K562 (cell line): Measurements from ENCODE around the gene ANAPC16. TPM values are rescaled to one million over a fixed set of nuclear protein-coding genes. Genes with fewer than 3 reads are reported as not detected.

ENCODE experiments used
- ADNP ChIP-seq: fragments of 200-800 bp; sonication (Bioruptor generic); IDR thresholded peaks from 2 replicates; pipeline ENCODE4 v1.6.1; 2016; ENCODE audit warnings: missing genetic modification characterization, missing compliant biosample characterization
- CCAR2 ChIP-seq: fragments of 200-400 bp; formaldehyde crosslinking; IDR thresholded peaks from 2 replicates; pipeline ENCODE4 v1.6.1; 2017; ENCODE audit warnings: mild to moderate bottlenecking, low read depth, low read length
- NEUROD1 ChIP-seq: fragments of 150-350 bp; IDR thresholded peaks from 2 replicates; pipeline ENCODE4 v1.6.1; 2014; ENCODE audit warnings: borderline replicate concordance, low read length, low read depth; ENCODE audit not compliant: partially characterized antibody
- PCBP1 ChIP-seq: fragments of 200-400 bp; formaldehyde crosslinking; IDR thresholded peaks from 2 replicates; pipeline ENCODE4 v1.6.1; 2018; ENCODE audit warnings: mild to moderate bottlenecking, low read depth, low read length; ENCODE audit not compliant: poor library complexity, severe bottlenecking
- RBM39 ChIP-seq: fragments of 200-400 bp; formaldehyde crosslinking; optimal IDR thresholded peaks from 2 replicates; pipeline ENCODE3; 2018; ENCODE audit warnings: low read depth, low read length
- RREB1 ChIP-seq: fragments of 250-450 bp; sonication (Bioruptor Pico); IDR thresholded peaks from 2 replicates; pipeline ENCODE4 v1.4.0; 2020
- THRAP3 ChIP-seq: fragments of 450-650 bp; IDR thresholded peaks from 2 replicates; pipeline ENCODE4 v1.6.1; 2016; ENCODE audit warnings: mild to moderate bottlenecking, inconsistent platforms, borderline replicate concordance
- ZC3H4 ChIP-seq: sonication (generic); formaldehyde crosslinking; IDR thresholded peaks from 2 replicates; pipeline ENCODE4 v1.9.0; 2021; ENCODE audit warnings: missing genetic modification reagents, borderline replicate concordance
- ZNF384 ChIP-seq: IDR thresholded peaks from 2 replicates; pipeline ENCODE4 v1.6.1; 2012; ENCODE audit warnings: low read depth, low read length, improper control_type of control experiment
- polyA plus RNA-seq, 8 experiments: library from polyadenylated mRNA; depleted of rRNA in 4 of 8; stranded (reverse) in 5 of 8; unstranded in 3 of 8; fragments of >200 nt; fragmentation: Nextera tagmentation in 2 of 8; fragmentation: Illumina TruSeq in 1 of 8; extraction: Ambion mirVana in 2 of 8; extraction: Trizol in 1 of 8; gene quantifications; 2 replicates each; pipeline versions ENCODE4 v1.2.1 to v1.2.3, GENCODE V29; 2011 to 2014; ENCODE audit warnings: inconsistent platforms in 1 of 8, missing spikeins in 1 of 8
- total RNA-seq, 7 experiments: library from RNA; depleted of rRNA in 6 of 7; stranded (reverse); fragments of >200 nt in 6 of 7; fragmentation: Illumina TruSeq in 2 of 7; extraction: Trizol in 2 of 7; gene quantifications; 2 replicates each; pipeline versions ENCODE4 v1.2.1 to v1.2.3, GENCODE V29; 2011 to 2021; ENCODE audit warnings: low replicate concordance in 1 of 7
- TF ChIP-seq, protein P1 (sequence below): fragments of 250-450 bp; sonication (Bioruptor Pico); IDR thresholded peaks from 2 replicates; pipeline ENCODE4 v1.4.0; 2020; ENCODE audit warnings: mild to moderate bottlenecking, moderate library complexity, borderline replicate concordance
- TF ChIP-seq, protein P2 (sequence below): fragments of 450-650 bp; IDR thresholded peaks from 2 replicates; pipeline ENCODE4 v1.7.0; 2016; ENCODE audit warnings: borderline replicate concordance

Gene ANAPC16
- total and polyA plus RNA-seq, 9 of the 15 experiments (the other 6 are each of a cell fraction or from before 2014, with no cell fraction given): 42.6 to 208 (median 108) TPM

DNA sequence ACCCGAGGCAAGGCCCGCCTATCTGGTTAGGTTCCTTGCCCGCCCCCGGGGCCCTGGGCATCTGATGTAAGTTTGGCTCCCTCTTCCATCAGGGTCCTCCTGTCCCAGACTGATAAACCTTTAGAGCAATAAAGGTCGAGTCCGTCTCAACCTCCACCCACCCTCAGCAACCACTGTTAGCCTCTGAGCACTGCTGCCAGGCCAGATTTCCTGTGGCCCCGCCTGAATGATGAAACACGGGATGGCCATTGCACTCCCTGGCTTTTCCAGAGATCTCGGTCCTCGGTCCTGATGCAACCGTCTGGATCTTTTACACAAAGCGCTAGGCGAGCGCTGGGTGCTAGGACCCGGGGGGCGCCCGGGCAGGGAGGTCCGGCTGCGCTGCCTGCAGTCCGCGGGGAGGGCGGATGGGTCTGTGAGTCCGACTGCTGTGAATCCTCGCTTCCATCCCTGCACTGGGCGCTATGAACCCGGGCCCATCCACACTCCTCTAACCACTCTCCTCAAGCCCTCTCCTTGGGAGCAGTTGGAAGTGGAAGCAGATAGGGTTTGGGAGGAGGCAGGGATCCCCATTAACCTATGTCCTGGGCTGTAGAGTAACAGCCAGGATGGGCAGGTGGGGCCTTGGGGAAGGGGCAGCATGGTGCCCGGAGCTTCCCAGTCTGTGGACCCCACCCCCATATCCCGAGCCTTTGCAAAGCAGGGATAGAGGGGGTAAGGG, 57.0 kb downstream of the ANAPC16 start (continued):
- TF ChIP-seq RREB1: peak; percentile 98
- peak; percentile 97 for TF ChIP-seq NEUROD1
- no peak for TF ChIP-seq CCAR2
- TF ChIP-seq THRAP3: no peak
- TF ChIP-seq ADNP (tag): no peak
- TF ChIP-seq ZNF384: peak; percentile 4; the same call in 1 of the 2 replicates
- no peak for TF ChIP-seq RBM39
- TF ChIP-seq PCBP1: peak; percentile 61
- TF ChIP-seq, protein P1, sequence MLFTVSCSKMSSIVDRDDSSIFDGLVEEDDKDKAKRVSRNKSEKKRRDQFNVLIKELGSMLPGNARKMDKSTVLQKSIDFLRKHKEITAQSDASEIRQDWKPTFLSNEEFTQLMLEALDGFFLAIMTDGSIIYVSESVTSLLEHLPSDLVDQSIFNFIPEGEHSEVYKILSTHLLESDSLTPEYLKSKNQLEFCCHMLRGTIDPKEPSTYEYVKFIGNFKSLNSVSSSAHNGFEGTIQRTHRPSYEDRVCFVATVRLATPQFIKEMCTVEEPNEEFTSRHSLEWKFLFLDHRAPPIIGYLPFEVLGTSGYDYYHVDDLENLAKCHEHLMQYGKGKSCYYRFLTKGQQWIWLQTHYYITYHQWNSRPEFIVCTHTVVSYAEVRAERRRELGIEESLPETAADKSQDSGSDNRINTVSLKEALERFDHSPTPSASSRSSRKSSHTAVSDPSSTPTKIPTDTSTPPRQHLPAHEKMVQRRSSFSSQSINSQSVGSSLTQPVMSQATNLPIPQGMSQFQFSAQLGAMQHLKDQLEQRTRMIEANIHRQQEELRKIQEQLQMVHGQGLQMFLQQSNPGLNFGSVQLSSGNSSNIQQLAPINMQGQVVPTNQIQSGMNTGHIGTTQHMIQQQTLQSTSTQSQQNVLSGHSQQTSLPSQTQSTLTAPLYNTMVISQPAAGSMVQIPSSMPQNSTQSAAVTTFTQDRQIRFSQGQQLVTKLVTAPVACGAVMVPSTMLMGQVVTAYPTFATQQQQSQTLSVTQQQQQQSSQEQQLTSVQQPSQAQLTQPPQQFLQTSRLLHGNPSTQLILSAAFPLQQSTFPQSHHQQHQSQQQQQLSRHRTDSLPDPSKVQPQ: no peak
- TF ChIP-seq, protein P2, sequence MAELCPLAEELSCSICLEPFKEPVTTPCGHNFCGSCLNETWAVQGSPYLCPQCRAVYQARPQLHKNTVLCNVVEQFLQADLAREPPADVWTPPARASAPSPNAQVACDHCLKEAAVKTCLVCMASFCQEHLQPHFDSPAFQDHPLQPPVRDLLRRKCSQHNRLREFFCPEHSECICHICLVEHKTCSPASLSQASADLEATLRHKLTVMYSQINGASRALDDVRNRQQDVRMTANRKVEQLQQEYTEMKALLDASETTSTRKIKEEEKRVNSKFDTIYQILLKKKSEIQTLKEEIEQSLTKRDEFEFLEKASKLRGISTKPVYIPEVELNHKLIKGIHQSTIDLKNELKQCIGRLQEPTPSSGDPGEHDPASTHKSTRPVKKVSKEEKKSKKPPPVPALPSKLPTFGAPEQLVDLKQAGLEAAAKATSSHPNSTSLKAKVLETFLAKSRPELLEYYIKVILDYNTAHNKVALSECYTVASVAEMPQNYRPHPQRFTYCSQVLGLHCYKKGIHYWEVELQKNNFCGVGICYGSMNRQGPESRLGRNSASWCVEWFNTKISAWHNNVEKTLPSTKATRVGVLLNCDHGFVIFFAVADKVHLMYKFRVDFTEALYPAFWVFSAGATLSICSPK: no peak; the same call in 1 of the 2 replicates
- no peak for TF ChIP-seq ZC3H4 (CRISPR knock-in tag)
